HG02943 (cell line): Measurements from ENCODE around the gene HARBI1.
A peak's percentile ranks its signal among the peaks of the same experiment; 100 is the strongest.

Experiments
- ATAC-seq: cut with Tn5 transposase; IDR thresholded peaks from one replicate; pipeline ENCODE4 v1.9.1; 2021; ENCODE audit warnings: mild to moderate bottlenecking, low read depth, moderate library complexity; ENCODE audit not compliant: unreplicated experiment

Gene HARBI1

GRCh38 chr11:46635557-46636139 is 18.6 kb upstream of the HARBI1 start:
- no peak for ATAC-seq

DNA sequence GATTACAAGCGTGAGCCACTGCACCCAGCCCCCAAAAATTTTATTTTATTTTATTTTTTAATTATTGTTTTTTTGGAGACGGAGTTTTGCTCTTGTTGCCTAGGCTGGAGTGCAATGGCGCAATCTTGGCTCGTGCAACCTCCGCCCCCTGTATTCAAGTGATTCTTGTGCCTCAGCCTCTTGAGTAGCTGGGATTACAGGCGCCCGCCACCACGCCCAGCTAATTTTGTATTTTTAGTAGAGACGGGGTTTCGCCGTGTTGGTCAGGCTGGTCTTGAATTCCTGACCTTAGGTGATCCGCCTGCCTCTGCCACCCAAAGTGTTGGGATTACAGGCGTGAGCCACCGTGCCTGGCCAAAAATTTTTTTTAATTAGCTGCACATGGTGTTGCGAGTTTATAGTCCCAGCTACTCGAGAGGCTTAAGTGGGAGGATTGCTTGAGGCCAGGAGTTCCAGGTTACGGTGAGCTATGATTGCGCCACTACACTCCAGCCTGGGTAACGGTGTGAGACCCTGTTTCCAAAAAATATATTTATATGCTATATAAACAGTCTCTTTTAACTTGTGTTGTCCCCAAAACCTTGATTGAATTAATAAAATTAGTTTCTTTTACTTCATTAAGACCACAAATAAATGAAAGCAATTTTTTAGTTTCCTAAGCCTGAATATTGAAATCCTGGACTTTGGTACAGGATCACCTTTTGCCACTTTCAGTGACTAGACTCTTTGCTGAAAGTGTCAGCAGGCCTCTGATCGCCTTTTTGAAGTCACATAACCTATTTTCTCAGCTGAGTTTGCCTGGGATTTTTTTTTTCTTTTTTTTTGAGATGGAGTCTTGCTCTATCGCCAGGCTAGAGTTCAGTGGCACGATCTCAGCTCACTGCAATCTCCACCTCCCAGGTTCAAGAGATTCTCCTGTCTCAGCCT is 16.5 kb upstream of the HARBI1 start:
- ATAC-seq: no peak

DNA sequence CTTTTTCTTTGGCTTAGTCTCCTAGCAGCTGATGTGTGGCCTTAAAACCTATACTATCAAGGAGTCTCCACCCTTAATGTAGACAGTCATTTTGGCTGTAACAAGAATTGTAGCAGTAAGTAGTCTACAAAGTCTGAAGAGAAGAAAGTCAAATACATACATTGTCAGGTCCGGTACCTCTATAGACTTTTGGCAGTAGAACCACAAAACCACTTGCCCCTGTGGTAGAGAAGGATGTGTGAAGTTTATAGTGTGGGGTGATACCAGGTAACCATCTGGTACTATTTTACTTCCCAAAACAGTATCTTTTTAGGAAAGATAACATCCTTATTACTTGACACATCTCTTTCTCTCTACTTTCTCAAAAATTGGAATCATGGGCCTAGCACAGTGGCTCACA is 15.5 kb upstream of the HARBI1 start:
- ATAC-seq: no peak

GRCh38 chr11:46631676-46632075 is 14.6 kb upstream of the HARBI1 start:
- ATAC-seq: no peak

- ATAC-seq: no peak
These were observed 13.2 kb upstream of the HARBI1 start for GRCh38 chr11:46630237-46630636.

- ATAC-seq: no peak
These were observed 11.9 kb upstream of the HARBI1 start for GRCh38 chr11:46628961-46629360.

DNA sequence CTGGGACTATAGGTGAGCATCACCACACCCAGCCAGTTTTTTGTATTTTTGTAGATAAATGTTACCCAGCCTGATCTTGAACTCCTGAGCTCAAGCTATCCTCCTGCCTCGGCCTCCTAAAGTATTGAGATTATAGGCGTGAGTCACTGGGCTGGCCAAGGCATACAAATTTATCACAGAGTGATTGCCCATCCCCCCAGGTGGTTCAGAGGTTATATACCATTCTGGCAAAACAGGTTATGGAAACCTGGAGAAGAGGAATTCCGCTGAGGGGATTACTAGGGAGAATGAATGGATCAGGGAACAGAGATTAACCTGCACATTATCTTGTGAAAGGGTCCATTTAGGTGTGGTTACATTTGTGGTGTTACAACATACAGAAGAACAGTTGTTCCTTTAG is 8.4 kb upstream of the HARBI1 start:
- no peak for ATAC-seq

- ATAC-seq: no peak
These were observed 1.8 kb upstream of the HARBI1 start for GRCh38 chr11:46618837-46619236.

DNA sequence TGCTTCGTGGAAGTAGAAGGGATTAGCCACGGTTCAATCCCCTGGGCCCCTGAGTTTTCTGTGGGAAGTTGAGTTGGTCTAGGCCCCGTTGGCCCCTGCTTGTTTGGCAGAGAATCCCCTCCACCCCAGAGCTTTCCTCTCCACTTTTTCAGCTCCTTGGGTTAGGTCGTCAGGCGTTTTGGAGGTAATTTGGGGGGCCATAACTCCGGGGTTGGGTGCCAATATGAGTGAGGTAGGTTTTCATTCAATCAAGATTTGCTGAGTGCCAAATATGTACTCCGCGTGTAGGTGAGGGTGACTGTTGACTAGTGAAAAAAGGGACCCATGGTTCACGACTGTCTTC is 916 bp upstream of the HARBI1 start:
- ATAC-seq: no peak

DNA sequence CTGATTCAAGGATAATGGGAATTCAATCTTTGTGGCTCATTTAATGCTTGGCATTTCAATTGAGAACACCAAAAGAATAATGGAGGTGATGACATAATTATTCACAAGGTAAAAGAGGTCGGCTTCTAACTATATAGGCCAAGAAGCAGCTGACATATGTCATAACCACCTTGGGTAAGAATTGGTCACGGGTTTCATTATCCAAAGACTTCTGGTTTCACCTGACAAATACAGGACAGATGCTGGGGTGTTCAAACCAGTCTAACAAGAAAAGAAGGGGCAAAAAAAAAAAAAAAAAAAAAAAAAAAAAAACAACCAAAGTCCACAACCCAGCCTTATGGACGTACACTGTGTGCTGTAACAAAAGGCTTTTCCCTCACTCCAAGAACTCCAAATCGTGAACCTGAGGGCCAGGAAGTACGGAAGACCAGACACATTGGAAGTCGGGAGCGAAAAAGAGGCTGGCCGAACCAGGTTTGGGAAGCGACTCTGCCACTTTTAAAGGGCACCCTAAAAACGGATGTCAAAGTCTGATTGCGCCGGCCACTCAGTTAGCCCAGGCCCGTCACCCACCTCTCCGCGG is 385 bp downstream of the HARBI1 start:
- ATAC-seq: peak; percentile 12

DNA sequence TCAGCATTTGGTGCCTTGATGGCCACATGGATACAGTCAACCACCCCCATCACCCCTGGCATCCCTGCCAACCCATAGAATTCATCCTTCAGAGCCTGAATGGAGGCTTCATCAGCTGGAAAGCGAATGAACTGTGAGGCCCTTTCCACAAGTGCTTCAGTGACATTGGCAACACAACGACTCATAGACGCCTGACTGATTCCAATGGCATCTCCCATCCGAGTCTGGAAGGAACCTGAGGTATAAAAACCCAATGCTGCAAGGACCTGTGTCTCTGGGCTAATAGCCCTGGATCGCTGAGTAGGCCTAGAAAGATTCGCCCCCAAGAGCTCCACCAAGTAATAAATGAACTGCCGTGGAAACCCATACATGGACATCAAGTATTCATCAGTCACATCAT is 1.3 kb downstream of the HARBI1 start:
- no peak for ATAC-seq

DNA sequence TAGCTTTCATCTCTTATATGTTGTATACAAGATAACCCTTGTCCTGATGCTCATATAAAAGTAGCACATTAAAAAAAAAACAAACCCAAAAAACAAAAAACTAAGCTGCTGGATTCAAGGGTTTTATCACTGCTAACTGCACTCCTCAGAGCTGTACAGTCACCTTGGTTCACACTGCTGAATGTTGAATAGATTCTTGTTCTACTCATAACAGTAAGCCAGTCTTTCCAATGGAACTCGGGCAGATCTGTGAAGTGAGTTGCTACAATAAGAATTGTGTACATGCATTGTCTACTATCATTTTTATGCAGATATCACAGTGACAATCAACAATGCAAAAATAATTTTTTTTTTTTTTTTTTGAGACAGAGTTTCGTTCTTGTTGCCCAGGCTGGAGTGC is 4.7 kb downstream of the HARBI1 start:
- ATAC-seq: no peak

GRCh38 chr11:46611526-46612304 is 5.3 kb downstream of the HARBI1 start:
- ATAC-seq: no peak

GRCh38 chr11:46609386-46609785 is 7.6 kb downstream of the HARBI1 start:
- ATAC-seq: no peak

GRCh38 chr11:46607516-46607915 is 9.5 kb downstream of the HARBI1 start:
- ATAC-seq: no peak

DNA sequence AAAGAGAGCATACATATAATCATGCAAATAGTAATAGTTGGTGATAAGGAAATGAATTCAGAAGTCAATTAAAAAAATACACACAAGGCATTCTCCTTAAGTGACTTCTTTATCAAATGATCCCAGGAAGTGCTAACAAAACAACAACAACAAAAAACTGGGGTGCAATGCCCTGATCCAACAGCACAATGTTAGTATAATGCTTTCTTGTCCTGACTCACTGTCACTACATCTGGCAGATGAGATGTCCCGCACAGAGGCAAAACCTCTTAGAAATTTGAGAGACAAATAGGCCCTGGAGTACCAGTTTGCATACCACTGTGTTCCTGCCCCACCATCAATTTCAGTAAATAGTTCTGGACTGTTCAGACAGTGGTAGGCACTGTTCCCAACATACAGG is 12.2 kb downstream of the HARBI1 start:
- no peak for ATAC-seq

GRCh38 chr11:46603704-46604308 is 13.2 kb downstream of the HARBI1 start:
- no peak for ATAC-seq

- no peak for ATAC-seq
These were observed 15.9 kb downstream of the HARBI1 start for GRCh38 chr11:46601129-46601528.

DNA sequence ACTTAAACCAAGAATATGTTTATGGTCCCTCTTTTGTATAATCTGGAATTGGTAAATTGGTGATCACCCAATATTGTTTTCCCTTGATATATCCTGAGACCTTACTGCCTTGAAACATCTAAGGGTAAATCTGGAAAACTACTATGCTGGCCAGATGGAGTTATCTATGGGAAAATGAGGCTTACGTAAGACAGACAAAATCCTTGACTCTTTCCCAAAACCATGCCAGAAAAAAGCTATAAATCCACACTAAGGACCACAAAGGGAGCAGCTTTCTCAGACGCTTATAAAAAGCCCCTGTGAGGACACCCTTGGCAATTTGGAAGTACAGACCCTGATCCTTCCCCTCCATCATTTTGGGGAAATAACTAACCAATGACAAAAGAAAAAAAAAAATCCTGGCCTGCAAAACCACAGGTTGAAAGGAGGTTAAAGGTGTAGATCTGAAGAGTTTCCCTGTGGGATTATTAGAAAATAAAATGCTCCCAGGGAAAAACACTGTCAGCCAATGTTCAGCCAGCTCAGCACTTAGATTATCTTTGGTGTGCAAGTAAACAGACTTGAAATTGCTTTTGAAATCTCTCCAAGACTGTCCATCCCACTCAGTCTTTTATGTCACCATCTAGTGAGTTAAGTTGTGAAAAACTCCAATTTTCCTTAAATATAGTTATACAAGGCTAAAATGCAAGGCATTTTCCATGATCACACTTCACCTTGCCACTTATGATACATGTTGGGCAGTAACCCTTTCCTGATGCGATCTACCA is 16.6 kb downstream of the HARBI1 start:
- no peak for ATAC-seq
